ENCODE data around the gene ZNF277. TPM values are rescaled to one million over a fixed set of nuclear protein-coding genes. Genes with fewer than 3 reads are reported as not detected.

The ZNF277 gene
- total RNA-seq, 1 experiment from 2014 or later: 21.3 TPM

DNA sequence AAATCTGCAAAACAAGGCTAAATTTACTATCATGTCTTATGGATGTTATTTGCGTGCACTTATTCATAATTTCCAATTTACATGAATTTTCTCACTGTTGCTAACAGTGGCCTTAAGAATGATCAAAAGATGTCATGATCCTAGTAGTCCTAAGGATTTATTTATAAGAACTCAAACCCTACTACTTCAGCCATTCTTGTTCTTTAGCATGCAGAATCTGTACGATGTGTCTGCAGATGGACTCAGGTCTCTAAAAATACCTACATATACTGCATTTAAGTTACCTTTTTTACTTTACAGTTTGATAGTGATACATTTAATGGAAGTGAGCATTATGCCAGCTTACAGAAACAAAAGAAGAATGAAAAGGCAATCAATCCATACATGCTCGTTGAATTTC, 91.2 kb downstream of the ZNF277 start:
- no peak overlapping the region for H3K27ac ChIP-seq (ENCODE audit: low read depth, low read length)
- H3K27me3 ChIP-seq (ENCODE audit: insufficient read depth, low read length): no peaks in the 10 kb centered on the region
- H3K36me3 ChIP-seq (ENCODE audit: control insufficient read depth in 1 of 2, insufficient read depth in 2 of 2, low read length in 2 of 2): no peaks in the 10 kb centered on the region
- H2AFZ ChIP-seq (ENCODE audit: low read depth, low read length, poor library complexity, severe bottlenecking): no peak overlapping the region
- H3K4me3 ChIP-seq (replicated peaks in 1 of 2; ENCODE audit: low read depth in 1 of 2, low read length in 2 of 2): no peak overlapping the region
- ATAC-seq: no peak
- no peaks in the 10 kb centered on the region for H3K4me1 ChIP-seq (ENCODE audit: control insufficient read depth in 1 of 2, insufficient read depth in 2 of 2, low read length in 2 of 2)
- H3K9me3 ChIP-seq (ENCODE audit: control insufficient read depth in 1 of 2, insufficient read depth in 1 of 2, low read depth in 1 of 2, low read length in 2 of 2): no peaks in the 10 kb centered on the region
- BruUV-seq (replicated peaks): no TSS peak
- H3K9me2 ChIP-seq (ENCODE audit: insufficient read depth): no peaks in the 10 kb centered on the region
- no peak overlapping the region for H3K9ac ChIP-seq (ENCODE audit: low read length)
- no peak for DNase-seq (ENCODE audit: low read depth, low spot score)
- intact Hi-C loops (cut with micrococcal nuclease): no loop called here
- TF ChIP-seq TCF7L2 (IDR thresholded peaks at IDR 0.05; ENCODE audit: borderline replicate concordance, extremely low read depth, insufficient read depth, insufficient read length) (no peak), RAD21 (IDR thresholded peaks at IDR 0.05; ENCODE audit: low read depth) (no peak), SRF (IDR thresholded peaks at IDR 0.05; ENCODE audit: low read depth) (no peak), EZH2 (IDR thresholded peaks at IDR 0.05) (no peak), SP1 (IDR thresholded peaks at IDR 0.05; ENCODE audit: low read depth) (no peak), ZFX (IDR thresholded peaks at IDR 0.05) (no peak), POLR2AphosphoS5 (IDR thresholded peaks at IDR 0.05; ENCODE audit: low read depth, low read length) (no peak), FOSL1 (IDR thresholded peaks at IDR 0.05; ENCODE audit: low read depth) (no peak), CBX3 (IDR thresholded peaks at IDR 0.05; ENCODE audit: low read depth) (no peak), JUND (IDR thresholded peaks at IDR 0.05) (no peak), CEBPB (IDR thresholded peaks at IDR 0.05; ENCODE audit: low read depth) (no peak)
- TF ChIP-seq, protein P1, sequence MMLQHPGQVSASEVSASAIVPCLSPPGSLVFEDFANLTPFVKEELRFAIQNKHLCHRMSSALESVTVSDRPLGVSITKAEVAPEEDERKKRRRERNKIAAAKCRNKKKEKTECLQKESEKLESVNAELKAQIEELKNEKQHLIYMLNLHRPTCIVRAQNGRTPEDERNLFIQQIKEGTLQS (IDR thresholded peaks at IDR 0.05): no peak
- TF ChIP-seq, protein P2, sequence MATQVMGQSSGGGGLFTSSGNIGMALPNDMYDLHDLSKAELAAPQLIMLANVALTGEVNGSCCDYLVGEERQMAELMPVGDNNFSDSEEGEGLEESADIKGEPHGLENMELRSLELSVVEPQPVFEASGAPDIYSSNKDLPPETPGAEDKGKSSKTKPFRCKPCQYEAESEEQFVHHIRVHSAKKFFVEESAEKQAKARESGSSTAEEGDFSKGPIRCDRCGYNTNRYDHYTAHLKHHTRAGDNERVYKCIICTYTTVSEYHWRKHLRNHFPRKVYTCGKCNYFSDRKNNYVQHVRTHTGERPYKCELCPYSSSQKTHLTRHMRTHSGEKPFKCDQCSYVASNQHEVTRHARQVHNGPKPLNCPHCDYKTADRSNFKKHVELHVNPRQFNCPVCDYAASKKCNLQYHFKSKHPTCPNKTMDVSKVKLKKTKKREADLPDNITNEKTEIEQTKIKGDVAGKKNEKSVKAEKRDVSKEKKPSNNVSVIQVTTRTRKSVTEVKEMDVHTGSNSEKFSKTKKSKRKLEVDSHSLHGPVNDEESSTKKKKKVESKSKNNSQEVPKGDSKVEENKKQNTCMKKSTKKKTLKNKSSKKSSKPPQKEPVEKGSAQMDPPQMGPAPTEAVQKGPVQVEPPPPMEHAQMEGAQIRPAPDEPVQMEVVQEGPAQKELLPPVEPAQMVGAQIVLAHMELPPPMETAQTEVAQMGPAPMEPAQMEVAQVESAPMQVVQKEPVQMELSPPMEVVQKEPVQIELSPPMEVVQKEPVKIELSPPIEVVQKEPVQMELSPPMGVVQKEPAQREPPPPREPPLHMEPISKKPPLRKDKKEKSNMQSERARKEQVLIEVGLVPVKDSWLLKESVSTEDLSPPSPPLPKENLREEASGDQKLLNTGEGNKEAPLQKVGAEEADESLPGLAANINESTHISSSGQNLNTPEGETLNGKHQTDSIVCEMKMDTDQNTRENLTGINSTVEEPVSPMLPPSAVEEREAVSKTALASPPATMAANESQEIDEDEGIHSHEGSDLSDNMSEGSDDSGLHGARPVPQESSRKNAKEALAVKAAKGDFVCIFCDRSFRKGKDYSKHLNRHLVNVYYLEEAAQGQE (IDR thresholded peaks at IDR 0.05; ENCODE audit: low read depth): no peak
- TF ChIP-seq, protein P3, sequence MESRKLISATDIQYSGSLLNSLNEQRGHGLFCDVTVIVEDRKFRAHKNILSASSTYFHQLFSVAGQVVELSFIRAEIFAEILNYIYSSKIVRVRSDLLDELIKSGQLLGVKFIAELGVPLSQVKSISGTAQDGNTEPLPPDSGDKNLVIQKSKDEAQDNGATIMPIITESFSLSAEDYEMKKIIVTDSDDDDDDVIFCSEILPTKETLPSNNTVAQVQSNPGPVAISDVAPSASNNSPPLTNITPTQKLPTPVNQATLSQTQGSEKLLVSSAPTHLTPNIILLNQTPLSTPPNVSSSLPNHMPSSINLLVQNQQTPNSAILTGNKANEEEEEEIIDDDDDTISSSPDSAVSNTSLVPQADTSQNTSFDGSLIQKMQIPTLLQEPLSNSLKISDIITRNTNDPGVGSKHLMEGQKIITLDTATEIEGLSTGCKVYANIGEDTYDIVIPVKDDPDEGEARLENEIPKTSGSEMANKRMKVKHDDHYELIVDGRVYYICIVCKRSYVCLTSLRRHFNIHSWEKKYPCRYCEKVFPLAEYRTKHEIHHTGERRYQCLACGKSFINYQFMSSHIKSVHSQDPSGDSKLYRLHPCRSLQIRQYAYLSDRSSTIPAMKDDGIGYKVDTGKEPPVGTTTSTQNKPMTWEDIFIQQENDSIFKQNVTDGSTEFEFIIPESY (IDR thresholded peaks at IDR 0.05; ENCODE audit: extremely low read depth, insufficient replicate concordance, low read length): no peak
- TF ChIP-seq, protein P4, sequence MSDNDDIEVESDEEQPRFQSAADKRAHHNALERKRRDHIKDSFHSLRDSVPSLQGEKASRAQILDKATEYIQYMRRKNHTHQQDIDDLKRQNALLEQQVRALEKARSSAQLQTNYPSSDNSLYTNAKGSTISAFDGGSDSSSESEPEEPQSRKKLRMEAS (IDR thresholded peaks at IDR 0.05): no peak
- TF ChIP-seq, protein P5, sequence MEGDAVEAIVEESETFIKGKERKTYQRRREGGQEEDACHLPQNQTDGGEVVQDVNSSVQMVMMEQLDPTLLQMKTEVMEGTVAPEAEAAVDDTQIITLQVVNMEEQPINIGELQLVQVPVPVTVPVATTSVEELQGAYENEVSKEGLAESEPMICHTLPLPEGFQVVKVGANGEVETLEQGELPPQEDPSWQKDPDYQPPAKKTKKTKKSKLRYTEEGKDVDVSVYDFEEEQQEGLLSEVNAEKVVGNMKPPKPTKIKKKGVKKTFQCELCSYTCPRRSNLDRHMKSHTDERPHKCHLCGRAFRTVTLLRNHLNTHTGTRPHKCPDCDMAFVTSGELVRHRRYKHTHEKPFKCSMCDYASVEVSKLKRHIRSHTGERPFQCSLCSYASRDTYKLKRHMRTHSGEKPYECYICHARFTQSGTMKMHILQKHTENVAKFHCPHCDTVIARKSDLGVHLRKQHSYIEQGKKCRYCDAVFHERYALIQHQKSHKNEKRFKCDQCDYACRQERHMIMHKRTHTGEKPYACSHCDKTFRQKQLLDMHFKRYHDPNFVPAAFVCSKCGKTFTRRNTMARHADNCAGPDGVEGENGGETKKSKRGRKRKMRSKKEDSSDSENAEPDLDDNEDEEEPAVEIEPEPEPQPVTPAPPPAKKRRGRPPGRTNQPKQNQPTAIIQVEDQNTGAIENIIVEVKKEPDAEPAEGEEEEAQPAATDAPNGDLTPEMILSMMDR (IDR thresholded peaks at IDR 0.05 in 2 of 3, conservative IDR thresholded peaks at IDR 0.05 in 1 of 3; ENCODE audit: borderline replicate concordance in 1 of 3, insufficient read depth in 1 of 3, low read depth in 2 of 3, low read length in 2 of 3): no peak
- H3K4me2 ChIP-seq (ENCODE audit: low read length): no peak overlapping the region
- ChIA-PET POLR2A (no interaction called here), CTCF (no interaction called here), RAD21 (ENCODE audit: low non-redundant PET in 1 of 2, low total read pairs in 2 of 2, uncharacterized antibody in 2 of 2, unreplicated experiment in 2 of 2) (no interaction called here)
- no peaks in the 10 kb centered on the region for H4K20me1 ChIP-seq (ENCODE audit: insufficient read depth)
- H3K79me2 ChIP-seq (ENCODE audit: insufficient read depth, low read length): no peaks in the 10 kb centered on the region

Measured in HCT116 (cell line).